K562 (cell line): Measurements from ENCODE around the gene TRUB2. TPM values are rescaled to one million over a fixed set of nuclear protein-coding genes. Genes with fewer than 3 reads are reported as not detected.
A peak's percentile ranks its signal among the peaks of the same experiment; 100 is the strongest.

ENCODE experiments used
- ARID3A ChIP-seq: IDR thresholded peaks from 2 replicates; pipeline ENCODE4 v1.6.1; 2012; ENCODE audit warnings: low read depth, low read length, improper control_type of control experiment, borderline replicate concordance
- CHD4 ChIP-seq: fragments of 200-600 bp; sonication (generic); IDR thresholded peaks from 3 replicates; pipeline ENCODE4 v1.6.1; 2012; ENCODE audit warnings: low read depth, mild to moderate bottlenecking, mixed read lengths, low read length, inconsistent platforms; ENCODE audit not compliant: insufficient read depth, insufficient replicate concordance, poor library complexity, severe bottlenecking
- CREB1 ChIP-seq, 2 experiments: sonication (generic) in 1 of 2; formaldehyde crosslinking in 1 of 2; IDR thresholded peaks; 2 replicates each; pipeline versions ENCODE4 v1.6.1 to v1.8.0; 2012 to 2022; ENCODE audit warnings: inconsistent platforms in 1 of 2, mild to moderate bottlenecking in 1 of 2, missing genetic modification reagents in 1 of 2, moderate library complexity in 1 of 2
- FOSL1 ChIP-seq: fragments of 200-800 bp; sonication (Bioruptor generic); conservative IDR thresholded peaks from 2 replicates; pipeline ENCODE4 v1.6.1; 2016; ENCODE audit warnings: missing genetic modification characterization, missing compliant biosample characterization
- HNRNPK ChIP-seq: fragments of 200-400 bp; formaldehyde crosslinking; IDR thresholded peaks from one replicate; pipeline ENCODE4 v1.6.1; 2018; ENCODE audit warnings: mild to moderate bottlenecking, low read depth, low read length; ENCODE audit not compliant: poor library complexity, severe bottlenecking
- IFI16 ChIP-seq: fragments of 250-450 bp; sonication (Bioruptor Pico); IDR thresholded peaks from 2 replicates; pipeline ENCODE4 v2.1.2; 2022; ENCODE audit warnings: mild to moderate bottlenecking, inconsistent platforms
- JUND ChIP-seq, 2 experiments: IDR thresholded peaks; 2 replicates in 1 of 2; 3 replicates in 1 of 2; pipeline ENCODE4 v1.6.1; 2011; ENCODE audit warnings: borderline replicate concordance in 2 of 2, low read depth in 2 of 2, low read length in 2 of 2, improper control_type of control experiment in 1 of 2, missing biosample characterization in 1 of 2, missing genetic modification characterization in 1 of 2, missing genetic modification reagents in 1 of 2
- MAFG ChIP-seq: fragments of 450-650 bp; conservative IDR thresholded peaks from 2 replicates; pipeline ENCODE4 v1.6.1; 2016; ENCODE audit warnings: missing genetic modification characterization, missing compliant biosample characterization
- MECOM ChIP-seq: fragments of 250-450 bp; sonication (Bioruptor Pico); IDR thresholded peaks from 2 replicates; pipeline ENCODE4 v1.8.0; 2022; ENCODE audit warnings: inconsistent platforms
- PREB ChIP-seq: sonication (generic); formaldehyde crosslinking; IDR thresholded peaks from 2 replicates; pipeline ENCODE4 v1.8.1; 2023; ENCODE audit warnings: mild to moderate bottlenecking, missing genetic modification reagents
- SIN3A ChIP-seq, 2 experiments: fragments of 150-350 bp in 1 of 2; IDR thresholded peaks; 2 replicates each; pipeline ENCODE4 v1.6.1; 2011 to 2016; ENCODE audit warnings: borderline replicate concordance in 2 of 2, low read depth in 2 of 2, low read length in 2 of 2, mild to moderate bottlenecking in 2 of 2, moderate library complexity in 2 of 2; ENCODE audit not compliant: control insufficient read depth in 1 of 2
- polyA plus RNA-seq, 8 experiments: library from polyadenylated mRNA; depleted of rRNA in 4 of 8; stranded (reverse) in 5 of 8; unstranded in 3 of 8; fragments of >200 nt; fragmentation: Nextera tagmentation in 2 of 8; fragmentation: Illumina TruSeq in 1 of 8; extraction: Ambion mirVana in 2 of 8; extraction: Trizol in 1 of 8; gene quantifications; 2 replicates each; pipeline versions ENCODE4 v1.2.1 to v1.2.3, GENCODE V29; 2011 to 2014; ENCODE audit warnings: inconsistent platforms in 1 of 8, missing spikeins in 1 of 8
- total RNA-seq, 7 experiments: library from RNA; depleted of rRNA in 6 of 7; stranded (reverse); fragments of >200 nt in 6 of 7; fragmentation: Illumina TruSeq in 2 of 7; extraction: Trizol in 2 of 7; gene quantifications; 2 replicates each; pipeline versions ENCODE4 v1.2.1 to v1.2.3, GENCODE V29; 2011 to 2021; ENCODE audit warnings: low replicate concordance in 1 of 7
- TF ChIP-seq, protein P1 (sequence below), 2 experiments: fragments of 250-450 bp in 1 of 2; fragments of 450-650 bp in 1 of 2; sonication (Bioruptor Pico) in 1 of 2; IDR thresholded peaks; 2 replicates each; pipeline versions ENCODE4 v1.6.1 to v1.8.0; 2016 to 2021; ENCODE audit warnings: mild to moderate bottlenecking in 2 of 2, moderate library complexity in 2 of 2, missing compliant biosample characterization in 1 of 2, missing genetic modification characterization in 1 of 2
- TF ChIP-seq, protein P2 (sequence below), 2 experiments: fragments of 150-350 bp in 1 of 2; IDR thresholded peaks; 2 replicates each; pipeline ENCODE4 v1.6.1; 2012 to 2016; ENCODE audit warnings: low read depth in 2 of 2, low read length in 2 of 2, mild to moderate bottlenecking in 1 of 2, moderate library complexity in 1 of 2
- TF ChIP-seq, protein P3 (sequence below): fragments of 450-650 bp; formaldehyde crosslinking; IDR thresholded peaks from 2 replicates; pipeline ENCODE4 v1.4.0; 2022; ENCODE audit warnings: missing genetic modification characterization

TRUB2 gene
- total and polyA plus RNA-seq, 9 of the 15 experiments (the other 6 are each of a cell fraction or from before 2014, with no cell fraction given) = 9.3 to 110 (median 63.0) TPM

GRCh38 chr9:128298535-128299482 is 23.4 kb downstream of the TRUB2 start (continued):
- 0 out of 2 replicates have a peak, but pooled peaks have one; percentile 15 for TF ChIP-seq ARID3A
- TF ChIP-seq HNRNPK = no peak
- TF ChIP-seq, protein P1, sequence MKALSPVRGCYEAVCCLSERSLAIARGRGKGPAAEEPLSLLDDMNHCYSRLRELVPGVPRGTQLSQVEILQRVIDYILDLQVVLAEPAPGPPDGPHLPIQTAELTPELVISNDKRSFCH (CRISPR knock-in tag; IDR thresholded peaks at IDR 0.05) = no peak
- TF ChIP-seq, protein P1 (tag; IDR thresholded peaks at IDR 0.05) = peak; percentile 71; the same call in 1 of the 2 replicates
- peak; percentile 67 for TF ChIP-seq CREB1 (IDR thresholded peaks at IDR 0.05)
- no peak for TF ChIP-seq CREB1 (CRISPR knock-in tag; IDR thresholded peaks at IDR 0.05)
- TF ChIP-seq IFI16 = 0 out of 2 replicates have a peak, but pooled peaks have one; percentile 1
- TF ChIP-seq MAFG (tag) = no peak
- TF ChIP-seq, protein P2, sequence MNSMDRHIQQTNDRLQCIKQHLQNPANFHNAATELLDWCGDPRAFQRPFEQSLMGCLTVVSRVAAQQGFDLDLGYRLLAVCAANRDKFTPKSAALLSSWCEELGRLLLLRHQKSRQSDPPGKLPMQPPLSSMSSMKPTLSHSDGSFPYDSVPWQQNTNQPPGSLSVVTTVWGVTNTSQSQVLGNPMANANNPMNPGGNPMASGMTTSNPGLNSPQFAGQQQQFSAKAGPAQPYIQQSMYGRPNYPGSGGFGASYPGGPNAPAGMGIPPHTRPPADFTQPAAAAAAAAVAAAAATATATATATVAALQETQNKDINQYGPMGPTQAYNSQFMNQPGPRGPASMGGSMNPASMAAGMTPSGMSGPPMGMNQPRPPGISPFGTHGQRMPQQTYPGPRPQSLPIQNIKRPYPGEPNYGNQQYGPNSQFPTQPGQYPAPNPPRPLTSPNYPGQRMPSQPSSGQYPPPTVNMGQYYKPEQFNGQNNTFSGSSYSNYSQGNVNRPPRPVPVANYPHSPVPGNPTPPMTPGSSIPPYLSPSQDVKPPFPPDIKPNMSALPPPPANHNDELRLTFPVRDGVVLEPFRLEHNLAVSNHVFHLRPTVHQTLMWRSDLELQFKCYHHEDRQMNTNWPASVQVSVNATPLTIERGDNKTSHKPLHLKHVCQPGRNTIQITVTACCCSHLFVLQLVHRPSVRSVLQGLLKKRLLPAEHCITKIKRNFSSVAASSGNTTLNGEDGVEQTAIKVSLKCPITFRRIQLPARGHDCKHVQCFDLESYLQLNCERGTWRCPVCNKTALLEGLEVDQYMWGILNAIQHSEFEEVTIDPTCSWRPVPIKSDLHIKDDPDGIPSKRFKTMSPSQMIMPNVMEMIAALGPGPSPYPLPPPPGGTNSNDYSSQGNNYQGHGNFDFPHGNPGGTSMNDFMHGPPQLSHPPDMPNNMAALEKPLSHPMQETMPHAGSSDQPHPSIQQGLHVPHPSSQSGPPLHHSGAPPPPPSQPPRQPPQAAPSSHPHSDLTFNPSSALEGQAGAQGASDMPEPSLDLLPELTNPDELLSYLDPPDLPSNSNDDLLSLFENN (IDR thresholded peaks at IDR 0.05; ENCODE audit: low read depth in 2 of 2, low read length in 2 of 2) = peak in 1 of 2 experiments; percentile 81; a peak in 2 of 4 replicates
- TF ChIP-seq SIN3A (IDR thresholded peaks at IDR 0.05; ENCODE audit: borderline replicate concordance in 2 of 2, control insufficient read depth in 1 of 2, low read depth in 2 of 2, low read length in 2 of 2) = no peak
- peak; percentile 86 for TF ChIP-seq FOSL1 (tag)
- no peak for TF ChIP-seq PREB (CRISPR knock-in tag)
- TF ChIP-seq MECOM = no peak
- TF ChIP-seq CHD4 = peak; percentile 40
- TF ChIP-seq, protein P3, sequence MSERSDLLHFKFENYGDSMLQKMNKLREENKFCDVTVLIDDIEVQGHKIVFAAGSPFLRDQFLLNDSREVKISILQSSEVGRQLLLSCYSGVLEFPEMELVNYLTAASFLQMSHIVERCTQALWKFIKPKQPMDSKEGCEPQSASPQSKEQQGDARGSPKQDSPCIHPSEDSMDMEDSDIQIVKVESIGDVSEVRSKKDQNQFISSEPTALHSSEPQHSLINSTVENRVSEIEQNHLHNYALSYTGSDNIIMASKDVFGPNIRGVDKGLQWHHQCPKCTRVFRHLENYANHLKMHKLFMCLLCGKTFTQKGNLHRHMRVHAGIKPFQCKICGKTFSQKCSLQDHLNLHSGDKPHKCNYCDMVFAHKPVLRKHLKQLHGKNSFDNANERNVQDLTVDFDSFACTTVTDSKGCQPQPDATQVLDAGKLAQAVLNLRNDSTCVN (CRISPR knock-in tag) = no peak
- peak; percentile 88 for TF ChIP-seq JUND (IDR thresholded peaks at IDR 0.05; ENCODE audit: borderline replicate concordance, low read depth, low read length)
- TF ChIP-seq JUND (tag; IDR thresholded peaks at IDR 0.05; ENCODE audit: borderline replicate concordance, low read depth, low read length) = peak; percentile 67; the same call in 1 of the 3 replicates
